Measurements from ENCODE around the gene TIMM44. TPM values are rescaled to one million over a fixed set of nuclear protein-coding genes. Genes with fewer than 3 reads are reported as not detected.

TIMM44 gene
- total RNA-seq, 1 experiment from 2014 or later, result 114 TPM

DNA sequence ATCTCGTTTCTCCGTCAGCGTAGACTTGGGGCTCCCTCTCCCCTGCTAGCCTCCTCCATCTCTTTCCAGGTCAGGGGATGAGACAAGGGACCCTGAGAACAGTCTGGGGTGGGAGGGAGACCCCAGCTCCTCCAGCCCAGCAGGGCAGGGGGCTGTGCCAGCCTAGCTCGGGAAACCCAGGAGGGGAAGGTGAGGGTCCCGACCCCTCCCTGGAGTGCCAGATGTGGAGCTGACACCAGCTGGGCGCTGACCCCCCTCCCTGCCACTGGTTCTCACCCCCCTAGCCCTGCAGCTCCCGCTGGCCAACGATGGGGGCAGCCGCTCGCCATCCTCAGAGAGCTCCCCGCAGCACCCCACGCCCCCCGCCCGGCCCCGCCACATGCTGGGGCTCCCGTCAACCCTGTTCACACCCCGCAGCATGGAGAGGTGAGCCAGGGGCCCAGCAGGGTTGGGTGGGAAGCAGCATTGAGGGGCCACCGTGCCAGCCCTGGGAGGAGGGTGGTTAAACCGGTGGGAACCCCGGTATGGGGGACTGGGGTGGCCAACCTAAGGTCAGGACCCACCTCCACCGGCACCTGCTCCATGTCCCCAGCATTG lies 33.9 kb downstream of the TIMM44 start:
- Histone ChIP-seq H3K27me3 (ENCODE audit: insufficient read depth, low read length) (no peaks in the 10 kb centered on the region), H3T11ph (ENCODE audit: low read length) (no peak overlapping the region), H2AFZ (ENCODE audit: low read length) (no peak overlapping the region), H3K18ac (ENCODE audit: insufficient read length, low read depth, low read length) (no peak overlapping the region), H3K14ac (ENCODE audit: insufficient read depth, low read length) (no peak overlapping the region), H2AK5ac (ENCODE audit: insufficient read length, low read length) (no peak overlapping the region), H2BK5ac (ENCODE audit: insufficient read length, low read length) (no peak overlapping the region), H2BK15ac (ENCODE audit: low read depth, low read length) (no peak overlapping the region), H3K4me2 (ENCODE audit: insufficient read depth, insufficient read length, low read length) (no peak overlapping the region), H3K23ac (ENCODE audit: insufficient read length, low read depth, low read length) (no peak overlapping the region), H2BK12ac (ENCODE audit: insufficient read length, low read depth, low read length) (no peak overlapping the region), H3K23me2 (ENCODE audit: insufficient read length, low read depth, low read length, poor library complexity, severe bottlenecking) (peaks cover 5% of the 10 kb centered on the region), H4K5ac (ENCODE audit: insufficient read length, low read depth, low read length) (no peak overlapping the region), H4K8ac (replicated peaks; ENCODE audit: insufficient read length, low read depth, low read length) (no peak overlapping the region), H3K4ac (ENCODE audit: low read depth, low read length) (no peak overlapping the region), H3K4me1 (ENCODE audit: insufficient read depth, low read length) (0 out of 2 replicates have a peak, but pooled peaks cover 4% of the 10 kb centered on the region), H3K9ac (ENCODE audit: extremely low read depth, insufficient read length, low read length) (no peak overlapping the region), H2BK120ac (ENCODE audit: low read depth, low read length, poor library complexity, severe bottlenecking) (no peak overlapping the region), H3K9me3 (ENCODE audit: control insufficient read depth, low read depth, low read length) (no peaks in the 10 kb centered on the region), H4K20me1 (ENCODE audit: control insufficient read depth, insufficient read depth, insufficient read length) (no peaks in the 10 kb centered on the region), H3K56ac (ENCODE audit: insufficient read length, low read depth, low read length) (no peak overlapping the region), H4K91ac (ENCODE audit: insufficient read length, low read depth, low read length) (no peak overlapping the region), H3K79me2 (ENCODE audit: insufficient read depth, low read length) (peaks cover 6% of the 10 kb centered on the region; the same call in 1 of the 2 replicates), H3K79me1 (ENCODE audit: insufficient read depth, low read depth, low read length, poor library complexity, severe bottlenecking) (no peaks in the 10 kb centered on the region), H2BK20ac (ENCODE audit: low read depth, low read length, poor library complexity, severe bottlenecking) (no peak overlapping the region), H3K27ac (ENCODE audit: insufficient read length, low read depth, low read length) (no peak overlapping the region)
- Mint-ChIP-seq H3K4me3 (no peak overlapping the region), H3K36me3 (ENCODE audit: insufficient read depth in 1 of 3, low read depth in 3 of 3) (peaks cover 20 to 38% (median 36%) of the 10 kb centered on the region in 3 experiments), H3K27ac (no peak overlapping the region), H3K27me3 (ENCODE audit: low read depth) (peaks cover 9% of the 10 kb centered on the region), H3K4me1 (peaks cover 9 to 11% of the 10 kb centered on the region in 2 experiments), H3K9me3 (no peaks in the 10 kb centered on the region; a peak in 2 of 5 replicates)
- TF ChIP-seq, protein P1, sequence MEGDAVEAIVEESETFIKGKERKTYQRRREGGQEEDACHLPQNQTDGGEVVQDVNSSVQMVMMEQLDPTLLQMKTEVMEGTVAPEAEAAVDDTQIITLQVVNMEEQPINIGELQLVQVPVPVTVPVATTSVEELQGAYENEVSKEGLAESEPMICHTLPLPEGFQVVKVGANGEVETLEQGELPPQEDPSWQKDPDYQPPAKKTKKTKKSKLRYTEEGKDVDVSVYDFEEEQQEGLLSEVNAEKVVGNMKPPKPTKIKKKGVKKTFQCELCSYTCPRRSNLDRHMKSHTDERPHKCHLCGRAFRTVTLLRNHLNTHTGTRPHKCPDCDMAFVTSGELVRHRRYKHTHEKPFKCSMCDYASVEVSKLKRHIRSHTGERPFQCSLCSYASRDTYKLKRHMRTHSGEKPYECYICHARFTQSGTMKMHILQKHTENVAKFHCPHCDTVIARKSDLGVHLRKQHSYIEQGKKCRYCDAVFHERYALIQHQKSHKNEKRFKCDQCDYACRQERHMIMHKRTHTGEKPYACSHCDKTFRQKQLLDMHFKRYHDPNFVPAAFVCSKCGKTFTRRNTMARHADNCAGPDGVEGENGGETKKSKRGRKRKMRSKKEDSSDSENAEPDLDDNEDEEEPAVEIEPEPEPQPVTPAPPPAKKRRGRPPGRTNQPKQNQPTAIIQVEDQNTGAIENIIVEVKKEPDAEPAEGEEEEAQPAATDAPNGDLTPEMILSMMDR (conservative IDR thresholded peaks at IDR 0.05), result no peak
- DNase-seq, result no peak
- WGBS (ENCODE audit: extremely low coverage, insufficient read length, low lambda C conversion rate), result no CpG with 5 or more reads among the region's 21 CpGs
